HPDE6-E6E7 (cell line): ENCODE data around the gene HTR7.

Experiments used
- DNase-seq: peaks from one replicate; pipeline ENCODE4 v3.0.0; 2011; ENCODE audit warnings: missing footprints; ENCODE audit errors: extremely low spot score

Gene HTR7

GRCh38 chr10:90740265-90740664 lies 117.6 kb downstream of the HTR7 start:
- no peak for DNase-seq

- DNase-seq = no peak
These were observed 119.0 kb downstream of the HTR7 start for GRCh38 chr10:90738885-90739284.

- no peak for DNase-seq
These were observed 123.4 kb downstream of the HTR7 start for GRCh38 chr10:90734415-90734814.

- no peak for DNase-seq
These were observed 125.3 kb downstream of the HTR7 start for GRCh38 chr10:90732581-90732980.

- no peak for DNase-seq
These were observed 134.3 kb downstream of the HTR7 start for GRCh38 chr10:90723416-90724068.

GRCh38 chr10:90722832-90723231 lies 135.0 kb downstream of the HTR7 start:
- no peak for DNase-seq

GRCh38 chr10:90718182-90718581 lies 139.7 kb downstream of the HTR7 start:
- no peak for DNase-seq

GRCh38 chr10:90712529-90712928 lies 145.3 kb downstream of the HTR7 start:
- no peak for DNase-seq

GRCh38 chr10:90709727-90710126 lies 148.1 kb downstream of the HTR7 start:
- DNase-seq = no peak

GRCh38 chr10:90707657-90708056 lies 150.2 kb downstream of the HTR7 start:
- DNase-seq = no peak

GRCh38 chr10:90701428-90701827 lies 156.4 kb downstream of the HTR7 start:
- no peak for DNase-seq

- no peak for DNase-seq
These were observed 161.7 kb downstream of the HTR7 start for GRCh38 chr10:90695915-90696676.
